PC-3 (cell line): Measurements from ENCODE around the gene WHAMM. TPM values are rescaled to one million over a fixed set of nuclear protein-coding genes. Genes with fewer than 3 reads are reported as not detected.

Experiments
- ATAC-seq: fragments of 200-7000 bp; cut with Tn5 transposase; 2 replicates; pipeline ENCODE4 v1.9.1; 2020; ENCODE audit warnings: mild to moderate bottlenecking, moderate library complexity
- BruUV-seq: library from RNA; stranded (reverse); fragments of 400-500 nt; replicated peaks from 2 replicates; lab custom pipeline; 2021; lab: Mats Ljungman, UMichigan
- CTCF ChIA-PET: fragments of 300-600 bp; sonication (Branson Sonifier 250); formaldehyde crosslinking; loops from one replicate; lab custom pipeline; 2022; ENCODE audit warnings: antibody characterized with exemption; lab: Charles Lee
- POLR2A ChIA-PET: fragments of 300-600 bp; sonication (Branson Sonifier 250); formaldehyde crosslinking; loops from one replicate; lab custom pipeline; 2022; ENCODE audit warnings: antibody characterized with exemption; ENCODE audit not compliant: unreplicated experiment; lab: Charles Lee
- DNase-seq: peaks from one replicate; pipeline ENCODE4 v3.0.0-alpha.2; 2015
- H2AFZ ChIP-seq: fragments of 300-600 bp; sonication (generic); 2 replicates; pipeline ENCODE4 v1.6.0; 2016; ENCODE audit warnings: antibody characterized with exemption, low read length
- H3F3A ChIP-seq: fragments of 300-600 bp; sonication (generic); one replicate; pipeline ENCODE4 v1.6.0; 2017; ENCODE audit warnings: antibody characterized with exemption, low read length, control low read depth, mild to moderate bottlenecking; ENCODE audit not compliant: unreplicated experiment
- H3K27ac ChIP-seq: fragments of 300-600 bp; sonication (generic); 2 replicates; pipeline ENCODE4 v1.5.1; 2016; ENCODE audit warnings: mild to moderate bottlenecking, low read length
- H3K27me3 ChIP-seq: fragments of 300-600 bp; sonication (generic); 2 replicates; pipeline ENCODE4 v1.6.1; 2016; ENCODE audit warnings: low read length, mixed read lengths
- H3K36me3 ChIP-seq: fragments of 300-600 bp; sonication (generic); 2 replicates; pipeline ENCODE4 v1.6.1; 2016; ENCODE audit warnings: low read depth, mixed run types, low read length, mixed read lengths
- H3K4me1 ChIP-seq: fragments of 300-600 bp; sonication (generic); 2 replicates; pipeline ENCODE4 v1.5.1; 2016; ENCODE audit warnings: low read length; ENCODE audit not compliant: insufficient read depth
- H3K4me2 ChIP-seq: fragments of 300-600 bp; sonication (generic); 2 replicates; pipeline ENCODE4 v1.6.0; 2016; ENCODE audit warnings: low read length
- H3K4me3 ChIP-seq: fragments of 300-600 bp; sonication (generic); 2 replicates; pipeline ENCODE4 v1.5.1; 2016; ENCODE audit warnings: mild to moderate bottlenecking, low read length, mixed read lengths
- H3K79me2 ChIP-seq: fragments of 300-600 bp; sonication (generic); 2 replicates; pipeline ENCODE4 v1.6.1; 2017; ENCODE audit warnings: low read length, mixed read lengths
- H3K9ac ChIP-seq: fragments of 300-600 bp; sonication (generic); 2 replicates; pipeline ENCODE4 v1.6.0; 2016; ENCODE audit warnings: mild to moderate bottlenecking, low read length
- H3K9me2 ChIP-seq: fragments of 300-600 bp; sonication (generic); replicated peaks from 2 replicates; pipeline ENCODE4 v1.6.1; 2016; ENCODE audit warnings: mixed run types, low read length, mixed read lengths
- H3K9me3 ChIP-seq: fragments of 300-600 bp; sonication (generic); 2 replicates; pipeline ENCODE4 v1.6.1; 2016; ENCODE audit warnings: low read length, mixed read lengths
- H4K20me1 ChIP-seq: fragments of 300-600 bp; sonication (generic); 2 replicates; pipeline ENCODE4 v1.6.1; 2016; ENCODE audit warnings: low read length, mixed read lengths
- CTCF ChIP-seq: fragments of 300-600 bp; sonication (generic); conservative IDR thresholded peaks from 2 replicates; pipeline ENCODE4 v1.5.1; 2017; ENCODE audit warnings: antibody characterized with exemption, low read depth, mild to moderate bottlenecking, low read length
- EZH2 ChIP-seq: fragments of 300-600 bp; sonication (generic); IDR thresholded peaks from one replicate; pipeline ENCODE4 v1.6.1; 2017; ENCODE audit warnings: antibody characterized with exemption, mild to moderate bottlenecking, low read length; ENCODE audit not compliant: unreplicated experiment
- EZH2phosphoT487 ChIP-seq: fragments of 300-600 bp; sonication (generic); IDR thresholded peaks from 2 replicates; pipeline ENCODE4 v1.6.1; 2018; ENCODE audit warnings: mild to moderate bottlenecking, antibody characterized with exemption, low read length, borderline replicate concordance
- intact Hi-C: fragments of 100-400 bp; cut with micrococcal nuclease; formaldehyde crosslinking; loops from 2 replicates; pipeline ENCODE4 v1.9.0; 2023
- total RNA-seq: library from RNA; depleted of rRNA; stranded (reverse); fragments of >200 nt; gene quantifications from 2 replicates; pipeline ENCODE4 v1.2.3, GENCODE V29; 2014

WHAMM gene
- total RNA-seq, 1 experiment from 2014 or later: 4.6 TPM

- POLR2A ChIA-PET: no interaction called here
- Histone ChIP-seq H3K27ac (no peak overlapping the region), H3K9ac (no peak overlapping the region), H2AFZ (no peak overlapping the region), H3K79me2 (no peaks in the 10 kb centered on the region), H3K4me3 (no peak overlapping the region), H3K9me2 (no peaks in the 10 kb centered on the region), H3F3A (no peaks in the 10 kb centered on the region), H3K36me3 (no peaks in the 10 kb centered on the region), H3K27me3 (no peaks in the 10 kb centered on the region), H3K4me2 (no peak overlapping the region), H4K20me1 (no peaks in the 10 kb centered on the region), H3K9me3 (no peaks in the 10 kb centered on the region), H3K4me1 (no peaks in the 10 kb centered on the region)
- TF ChIP-seq CTCF (no peak), EZH2 (no peak), EZH2phosphoT487 (no peak)
- CTCF ChIA-PET: no interaction called here
- intact Hi-C loops: no loop called here
- ATAC-seq (no peak), DNase-seq (no peak)
- BruUV-seq: no TSS peak
Observed at GRCh38 chr15:82793737-82794136, 15.7 kb upstream of the WHAMM start.

GRCh38 chr15:82798104-82798503 is 11.3 kb upstream of the WHAMM start:
- no peaks in the 10 kb centered on the region for H4K20me1 ChIP-seq
- BruUV-seq: no TSS peak
- H3K9ac ChIP-seq: no peak overlapping the region
- no peaks in the 10 kb centered on the region for H3F3A ChIP-seq
- no peaks in the 10 kb centered on the region for H3K36me3 ChIP-seq
- H3K4me1 ChIP-seq: no peaks in the 10 kb centered on the region
- no peak overlapping the region for H2AFZ ChIP-seq
- no peak overlapping the region for H3K4me2 ChIP-seq
- ATAC-seq: no peak
- H3K27me3 ChIP-seq: peaks cover 3% of the 10 kb centered on the region; the same call in 1 of the 2 replicates
- H3K4me3 ChIP-seq: no peak overlapping the region
- no peaks in the 10 kb centered on the region for H3K79me2 ChIP-seq
- H3K9me3 ChIP-seq: no peaks in the 10 kb centered on the region
- POLR2A ChIA-PET: no interaction called here
- DNase-seq: no peak
- intact Hi-C loops: no loop called here
- H3K9me2 ChIP-seq: no peaks in the 10 kb centered on the region
- TF ChIP-seq CTCF: no peak
- no peak for TF ChIP-seq EZH2phosphoT487
- no peak for TF ChIP-seq EZH2
- CTCF ChIA-PET: no interaction called here
- H3K27ac ChIP-seq: no peak overlapping the region

- peaks cover 3% of the 10 kb centered on the region; the same call in 1 of the 2 replicates for H3K27me3 ChIP-seq
- TF ChIP-seq CTCF (no peak), EZH2phosphoT487 (no peak), EZH2 (no peak)
- CTCF ChIA-PET: no interaction called here
- H3K36me3 ChIP-seq: no peaks in the 10 kb centered on the region
- H3F3A ChIP-seq: no peaks in the 10 kb centered on the region
- no peaks in the 10 kb centered on the region for H3K9me3 ChIP-seq
- no peak overlapping the region for H3K4me3 ChIP-seq
- no peak overlapping the region for H3K4me2 ChIP-seq
- intact Hi-C loops: no loop called here
- H3K9ac ChIP-seq: no peak overlapping the region
- no peak for ATAC-seq
- POLR2A ChIA-PET: no interaction called here
- no peaks in the 10 kb centered on the region for H3K4me1 ChIP-seq
- H3K79me2 ChIP-seq: no peaks in the 10 kb centered on the region
- H3K9me2 ChIP-seq: no peaks in the 10 kb centered on the region
- no TSS peak for BruUV-seq
- no peaks in the 10 kb centered on the region for H4K20me1 ChIP-seq
- H2AFZ ChIP-seq: no peak overlapping the region
- no peak for DNase-seq
- H3K27ac ChIP-seq: no peak overlapping the region
Observed at GRCh38 chr15:82798531-82799166, 10.8 kb upstream of the WHAMM start.
